H7 (cell line): Measurements from ENCODE around the gene RBM33. TPM values are rescaled to one million over a fixed set of nuclear protein-coding genes. Genes with fewer than 3 reads are reported as not detected.
"Not testable (repeated sequence)": the region's sequence is repeated elsewhere in the genome, so short reads cannot be mapped to it uniquely, and the experiment has no call there.

Experiments
- DNase-seq: peaks from one replicate; pipeline ENCODE4 v3.0.0; 2012
- H3K27me3 ChIP-seq: 2 replicates; pipeline ENCODE4 v1.6.0; 2011; ENCODE audit warnings: mild to moderate bottlenecking, low read length; ENCODE audit not compliant: control insufficient read depth, insufficient read depth
- H3K36me3 ChIP-seq: replicated peaks from 2 replicates; pipeline ENCODE4 v1.5.1; 2011; ENCODE audit warnings: low read length; ENCODE audit not compliant: control insufficient read depth, insufficient read depth
- H3K4me3 ChIP-seq: 2 replicates; pipeline ENCODE4 v1.5.1; 2011; ENCODE audit warnings: low read depth, mild to moderate bottlenecking, control low read depth, low read length, moderate library complexity; ENCODE audit not compliant: insufficient read depth
- total RNA-seq: library from RNA; depleted of rRNA; stranded (reverse); fragments of >200 nt; shearing (Covaris generic); gene quantifications from 2 replicates; pipeline ENCODE4 v1.2.3, GENCODE V29; 2014; rRNA removed

RBM33 gene
- total RNA-seq, 1 experiment from 2014 or later: 15.4 TPM

DNA sequence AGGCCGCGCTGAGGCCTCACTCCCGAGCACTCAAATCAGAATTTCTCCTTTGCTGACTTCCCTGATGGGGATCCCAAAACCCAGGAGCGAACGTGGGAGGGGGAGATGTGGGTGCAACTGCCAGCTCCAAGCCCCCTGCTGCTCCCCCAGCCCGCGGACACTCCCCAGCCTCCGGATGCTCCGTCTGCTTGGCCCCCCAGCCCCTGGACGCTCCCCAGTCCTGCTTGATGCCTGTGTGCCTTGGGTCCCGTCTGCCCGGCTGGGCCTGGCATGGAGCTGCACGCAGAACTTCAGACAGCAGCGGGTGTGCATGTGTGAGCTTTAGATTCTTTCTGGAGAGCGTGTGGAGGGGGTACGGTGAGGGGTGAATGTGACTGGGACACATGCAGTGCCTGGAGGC lies 172.5 kb downstream of the RBM33 start:
- peak; percentile 31 for DNase-seq
- Histone ChIP-seq H3K4me3 (no peak overlapping the region), H3K36me3 (no peaks in the 10 kb centered on the region), H3K27me3 (peaks cover 29% of the 10 kb centered on the region)

DNA sequence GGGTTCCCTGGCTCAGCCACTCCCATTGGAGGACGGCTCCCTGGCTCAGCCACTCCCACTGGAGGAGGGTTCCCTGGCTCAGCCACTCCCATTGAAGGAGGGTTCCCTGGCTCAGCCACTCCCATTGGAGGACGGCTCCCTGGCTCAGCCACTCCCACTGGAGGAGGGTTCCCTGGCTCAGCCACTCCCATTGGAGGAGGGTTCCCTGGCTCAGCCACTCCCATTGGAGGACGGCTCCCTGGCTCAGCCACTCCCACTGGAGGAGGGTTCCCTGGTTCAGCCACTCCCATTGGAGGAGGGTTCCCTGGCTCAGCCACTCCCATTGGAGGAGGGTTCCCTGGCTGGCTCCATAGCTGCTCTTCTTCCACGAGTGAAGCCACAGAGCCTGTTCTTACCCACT lies 173.1 kb downstream of the RBM33 start:
- DNase-seq, H3K36me3 ChIP-seq, H3K4me3 ChIP-seq: not testable (repeated sequence)
- peaks cover 24% of the 10 kb centered on the region for H3K27me3 ChIP-seq

DNA sequence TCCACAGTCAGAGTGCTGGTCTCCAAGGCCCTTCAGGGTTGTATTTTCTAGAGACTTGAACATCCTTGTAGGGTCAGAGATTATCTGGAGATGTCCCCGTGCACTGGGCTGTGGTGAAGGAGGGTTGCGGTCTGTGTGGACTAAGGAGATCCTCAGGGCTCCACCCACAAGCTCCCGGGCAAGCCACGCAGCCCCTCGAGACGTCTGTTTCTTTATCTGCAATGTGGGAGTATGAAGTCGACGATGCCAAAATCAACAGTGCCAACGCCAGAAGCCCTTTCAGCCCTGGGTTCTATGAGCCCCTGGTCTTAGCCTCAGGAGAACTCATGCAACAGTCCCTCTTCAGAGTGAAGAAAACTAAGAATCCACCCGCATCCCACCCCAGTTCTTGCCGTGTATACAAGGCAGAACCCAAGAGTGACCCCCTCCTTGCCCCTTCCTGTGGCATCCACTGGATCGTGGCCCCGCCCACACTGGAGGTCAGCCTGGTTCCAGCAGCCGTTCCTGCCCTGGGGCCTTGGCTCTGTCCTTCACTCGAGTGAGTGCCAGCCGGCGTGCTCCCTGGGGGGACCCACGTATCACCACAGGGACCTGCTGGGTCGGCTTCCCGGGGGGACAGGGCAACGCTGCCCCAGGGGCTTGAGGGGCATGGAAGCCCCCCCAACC lies 173.8 kb downstream of the RBM33 start:
- DNase-seq: no peak
- Histone ChIP-seq H3K36me3 (no peaks in the 10 kb centered on the region), H3K27me3 (peaks cover 16% of the 10 kb centered on the region), H3K4me3 (no peak overlapping the region)

DNA sequence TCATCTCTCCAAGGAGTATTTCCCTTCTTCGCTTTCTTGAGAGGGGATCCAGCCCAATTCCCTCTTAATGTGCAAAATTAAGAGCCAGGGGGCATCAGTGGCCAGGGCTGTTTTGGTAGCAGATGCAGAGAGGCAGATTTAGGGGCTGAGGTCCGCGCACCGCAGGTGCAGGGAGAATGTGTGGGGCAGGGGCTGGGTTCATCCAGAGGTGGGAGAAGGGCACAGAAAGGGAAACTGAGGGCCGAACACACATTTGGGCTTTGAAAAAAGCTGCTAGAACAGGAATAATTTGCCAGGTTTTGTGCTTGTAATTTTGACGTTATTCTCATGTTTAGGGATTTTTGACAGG lies 174.3 kb downstream of the RBM33 start:
- H3K36me3 ChIP-seq: no peaks in the 10 kb centered on the region
- no peak overlapping the region for H3K4me3 ChIP-seq
- H3K27me3 ChIP-seq: peaks cover 11% of the 10 kb centered on the region
- no peak for DNase-seq

DNA sequence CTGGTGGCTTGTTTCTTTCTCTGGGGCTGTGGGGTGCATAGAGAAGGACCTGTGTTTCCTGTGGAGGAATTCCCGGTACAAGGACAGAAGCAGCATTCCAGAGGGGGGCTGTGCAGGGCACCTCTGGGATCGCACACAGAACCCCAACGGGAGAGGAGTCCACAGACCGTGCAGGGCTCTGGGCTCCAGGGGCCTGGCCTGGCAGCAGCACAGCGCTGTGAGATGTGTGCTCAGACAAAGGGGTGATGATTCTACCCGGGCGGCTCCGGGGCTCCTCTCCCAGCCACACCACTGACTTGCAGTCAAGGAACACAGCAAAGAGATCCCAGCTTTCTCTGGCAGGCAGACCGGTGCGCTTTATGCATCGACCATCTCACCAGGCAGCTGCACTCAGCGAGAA lies 174.7 kb downstream of the RBM33 start:
- no peaks in the 10 kb centered on the region for H3K36me3 ChIP-seq
- H3K27me3 ChIP-seq: peaks cover 7% of the 10 kb centered on the region
- no peak overlapping the region for H3K4me3 ChIP-seq
- DNase-seq: no peak

DNA sequence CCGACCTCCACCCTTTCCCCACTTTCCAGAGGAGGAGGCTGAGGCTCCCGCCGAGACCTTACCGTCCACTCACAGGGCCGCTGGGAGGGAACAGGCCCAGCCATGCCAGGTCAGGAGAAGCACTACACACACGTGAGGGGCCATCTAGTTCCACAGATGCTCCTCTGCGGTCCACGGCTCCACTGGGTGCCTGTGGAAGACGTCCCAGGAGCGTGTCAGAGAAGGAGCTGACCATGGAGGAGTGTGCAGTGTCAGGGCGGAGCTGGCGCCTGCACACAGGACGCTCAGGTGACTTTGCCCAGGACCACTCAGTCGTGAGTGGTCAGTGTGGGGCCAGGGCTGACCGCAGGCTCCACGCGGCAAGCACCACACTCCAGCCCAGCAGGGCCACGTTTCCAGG lies 175.8 kb downstream of the RBM33 start:
- Histone ChIP-seq H3K4me3 (no peak overlapping the region), H3K36me3 (no peaks in the 10 kb centered on the region), H3K27me3 (no peaks in the 10 kb centered on the region)
- no peak for DNase-seq

DNA sequence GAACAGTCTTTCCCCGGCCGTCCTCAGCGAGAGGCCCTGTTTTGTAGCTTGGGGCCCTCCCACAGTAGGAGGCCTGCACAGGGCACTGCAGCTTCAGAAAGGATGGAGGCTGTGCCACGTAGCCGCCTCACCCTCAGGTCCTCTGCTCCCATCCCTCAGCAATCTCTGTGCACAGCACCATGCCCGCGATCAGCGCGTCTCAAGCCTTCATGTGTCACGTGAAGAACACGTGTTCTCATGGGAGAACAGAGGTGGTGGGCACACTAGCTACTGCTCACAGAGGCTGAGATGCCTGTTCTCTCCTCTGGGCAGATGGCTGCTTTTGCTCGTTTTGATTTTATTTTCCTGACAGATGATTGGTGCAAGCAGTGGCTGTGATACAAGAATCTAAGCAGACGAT lies 176.3 kb downstream of the RBM33 start:
- H3K36me3 ChIP-seq: no peaks in the 10 kb centered on the region
- H3K4me3 ChIP-seq: no peak overlapping the region
- no peaks in the 10 kb centered on the region for H3K27me3 ChIP-seq
- no peak for DNase-seq

DNA sequence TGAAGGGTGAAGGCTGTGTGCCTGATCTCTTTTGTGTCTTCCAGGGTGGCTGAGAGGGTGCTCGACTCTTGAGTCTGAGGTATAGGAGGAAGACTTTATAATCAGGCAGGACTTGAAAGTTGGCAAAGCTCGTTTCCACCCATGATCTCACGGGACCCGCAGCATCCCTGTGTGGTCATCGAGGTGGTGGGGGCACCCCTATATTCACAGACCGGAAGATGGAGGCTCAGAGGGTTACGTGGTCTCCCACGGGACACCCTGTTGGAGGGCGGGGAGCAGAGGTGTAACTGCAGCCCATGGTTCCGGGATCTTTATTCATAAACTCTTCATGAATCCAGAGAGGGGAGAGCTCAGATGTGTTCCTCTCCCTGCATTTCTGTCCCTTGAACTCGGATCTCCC lies 177.4 kb downstream of the RBM33 start:
- Histone ChIP-seq H3K36me3 (no peaks in the 10 kb centered on the region), H3K4me3 (no peak overlapping the region), H3K27me3 (no peaks in the 10 kb centered on the region)
- DNase-seq: no peak

DNA sequence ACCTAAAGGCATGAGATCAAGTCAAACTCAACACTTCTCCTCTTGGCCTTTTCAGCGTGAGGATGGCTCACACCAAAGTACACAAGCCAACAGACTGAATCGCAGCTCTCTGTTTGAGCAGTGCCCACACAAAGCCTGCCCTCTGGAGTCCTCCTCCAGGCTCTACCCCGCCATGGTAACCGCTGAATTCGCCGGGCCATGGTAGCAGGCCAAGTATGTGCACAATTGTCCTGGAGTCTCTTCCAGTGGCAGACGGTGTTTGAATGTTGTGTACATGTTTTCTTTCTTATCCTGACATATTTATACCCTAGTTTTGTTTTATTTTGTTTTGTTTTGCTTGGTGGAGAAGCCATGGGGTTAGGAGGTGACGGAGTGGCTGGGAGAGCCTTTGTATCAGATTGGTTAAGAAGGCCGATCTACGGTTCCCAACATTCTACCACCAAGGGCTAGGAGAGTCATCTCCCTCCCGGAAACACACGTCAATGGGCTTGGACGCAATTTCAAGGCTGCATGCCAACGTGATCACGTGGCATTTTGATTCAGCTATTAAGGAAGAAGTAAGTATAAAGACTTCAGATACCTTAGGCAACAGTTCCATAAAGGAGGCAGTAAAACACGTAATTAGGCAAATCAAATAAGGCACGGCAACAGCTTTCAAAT lies 179.9 kb downstream of the RBM33 start:
- Histone ChIP-seq H3K27me3 (no peaks in the 10 kb centered on the region), H3K4me3 (no peak overlapping the region), H3K36me3 (no peaks in the 10 kb centered on the region)
- no peak for DNase-seq

DNA sequence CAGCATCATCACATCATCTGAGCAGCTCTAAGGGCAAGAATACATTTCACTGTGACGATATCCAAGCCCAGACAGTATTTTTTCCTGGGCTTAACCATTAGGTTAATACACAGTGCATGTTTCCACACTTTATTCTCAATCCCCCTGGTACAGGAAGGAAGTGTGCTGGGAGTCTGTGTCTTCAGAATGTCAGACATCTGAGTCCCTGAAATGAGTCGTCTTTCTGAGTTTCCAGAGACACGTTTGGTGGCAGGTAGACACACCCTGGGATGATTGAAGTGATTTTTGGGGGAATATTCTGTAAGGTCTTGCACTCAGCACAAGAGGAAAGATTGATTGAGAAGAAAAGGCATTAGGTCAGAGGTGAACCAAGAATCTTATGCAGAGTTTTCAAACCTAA lies 180.9 kb downstream of the RBM33 start:
- no peaks in the 10 kb centered on the region for H3K27me3 ChIP-seq
- no peaks in the 10 kb centered on the region for H3K36me3 ChIP-seq
- H3K4me3 ChIP-seq: no peak overlapping the region
- DNase-seq: no peak

DNA sequence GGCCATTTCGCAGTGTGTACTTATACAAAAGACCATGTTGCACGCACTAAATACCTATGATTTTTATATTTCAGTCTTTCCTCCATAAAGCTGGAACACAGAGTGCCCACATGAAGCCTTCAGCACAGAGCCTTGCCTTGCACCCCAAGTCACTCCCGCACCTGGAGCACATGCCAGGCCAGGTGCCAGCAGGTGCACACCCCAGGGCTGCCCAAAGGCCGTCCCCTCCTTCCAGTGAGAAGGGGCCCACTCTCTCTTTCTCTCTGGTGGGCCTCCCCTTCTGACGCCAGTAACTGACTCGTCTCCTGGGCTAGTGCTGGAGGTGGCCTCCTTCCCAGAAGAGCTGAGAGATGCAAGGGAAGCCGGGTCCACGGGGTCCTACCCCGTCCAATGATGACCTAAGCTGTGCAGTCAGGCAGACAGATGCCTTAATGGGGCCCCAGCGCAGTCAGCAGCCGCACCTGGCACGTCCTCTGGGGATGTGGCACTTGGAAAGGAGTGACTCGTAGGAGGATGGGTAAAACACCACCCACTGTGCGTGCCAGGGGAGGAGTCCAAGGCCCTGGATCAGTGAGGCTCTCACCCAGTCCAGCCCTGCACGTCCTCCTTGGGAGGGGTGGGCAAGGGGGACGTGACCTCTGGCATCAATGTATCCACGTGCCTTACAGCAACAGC lies 185.5 kb downstream of the RBM33 start:
- Histone ChIP-seq H3K4me3 (no peak overlapping the region), H3K27me3 (no peaks in the 10 kb centered on the region), H3K36me3 (no peaks in the 10 kb centered on the region)
- no peak for DNase-seq

Other genes starting within 250 kb of the RBM33 start
- gene EN2, start 186.5 kb upstream of the RBM33 start, total RNA-seq: 0.04 TPM in 1 of 2 replicates, not detected in the other
- gene CNPY1, start 98.1 kb upstream of the RBM33 start, total RNA-seq: 1.5 and 2.4 TPM in 2 replicates
- gene SHH, start 167.8 kb downstream of the RBM33 start, total RNA-seq: 1.5 and 4.6 TPM in 2 replicates